ENCODE measurements around the gene ZC3HAV1L. TPM values are rescaled to one million over a fixed set of nuclear protein-coding genes. Genes with fewer than 3 reads are reported as not detected.
"Not testable (repeated sequence)": the region's sequence is repeated elsewhere in the genome, so short reads cannot be mapped to it uniquely, and the experiment has no call there.

Gene ZC3HAV1L
- total and polyA plus RNA-seq, 2 experiments from 2014 or later, result 11.6 to 29.9 TPM

- no peak overlapping the region for H2AFZ ChIP-seq
- H3K4me3 ChIP-seq, result no peak overlapping the region
- no peaks in the 10 kb centered on the region for H3K9me3 ChIP-seq (ENCODE audit: low read depth)
- no peak for DNase-seq (ENCODE audit: low spot score)
- no peaks in the 10 kb centered on the region for H3K79me2 ChIP-seq
- WGBS (ENCODE audit: low lambda C conversion rate, missing lambda C conversion rate), result 86% methylated on average over 8 of the region's 8 CpGs
- H3K27me3 ChIP-seq, result no peaks in the 10 kb centered on the region
- no peaks in the 10 kb centered on the region for H3K36me3 ChIP-seq (replicated peaks; ENCODE audit: insufficient read depth, low read depth)
- H3K9me2 ChIP-seq (replicated peaks; ENCODE audit: insufficient read depth), result no peaks in the 10 kb centered on the region
- H4K20me1 ChIP-seq (ENCODE audit: insufficient read depth, poor library complexity, severe bottlenecking), result no peaks in the 10 kb centered on the region
- no peak overlapping the region for H3K4me2 ChIP-seq
- no peaks in the 10 kb centered on the region for H3K4me1 ChIP-seq (ENCODE audit: insufficient read depth)
- H3K27ac ChIP-seq, result no peak overlapping the region
- no peak for TF ChIP-seq EZH2phosphoT487 (IDR thresholded peaks at IDR 0.05; ENCODE audit: low read depth, severe bottlenecking, unreplicated experiment)
- no peak for TF ChIP-seq EZH2 (IDR thresholded peaks at IDR 0.05; ENCODE audit: borderline replicate concordance)
- TF ChIP-seq CTCF (IDR thresholded peaks at IDR 0.05; ENCODE audit: poor library complexity), result no peak
These were observed 45.1 kb upstream of the ZC3HAV1L start for GRCh38 chr7:139080905-139081304.

DNA sequence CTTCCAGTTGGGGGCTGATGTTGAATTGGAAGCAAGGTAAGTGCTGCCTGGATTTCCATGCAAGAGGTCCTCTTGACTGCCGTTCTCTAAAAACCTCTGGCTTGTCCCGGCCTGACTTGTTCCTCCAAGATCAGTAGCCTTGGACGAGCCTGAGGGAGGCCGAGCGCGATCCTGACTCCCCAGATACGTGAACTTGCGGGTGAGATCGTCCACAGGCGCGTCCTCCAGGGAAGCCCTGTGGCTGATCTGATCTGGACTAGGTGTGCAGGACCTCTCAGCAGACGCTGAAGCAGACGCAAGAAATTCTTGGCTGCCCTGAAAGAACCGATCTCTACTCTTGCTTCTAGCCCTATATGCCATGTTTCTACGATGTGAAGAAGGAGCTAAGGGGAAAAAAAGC, 44.0 kb upstream of the ZC3HAV1L start:
- H3K4me2 ChIP-seq, result no peak overlapping the region
- no peaks in the 10 kb centered on the region for H3K9me3 ChIP-seq (ENCODE audit: low read depth)
- no peaks in the 10 kb centered on the region for H3K79me2 ChIP-seq
- DNase-seq (ENCODE audit: low spot score), result no peak
- WGBS (ENCODE audit: low lambda C conversion rate, missing lambda C conversion rate), result 98% methylated on average over 15 of the region's 15 CpGs
- no peaks in the 10 kb centered on the region for H3K4me1 ChIP-seq (ENCODE audit: insufficient read depth)
- no peaks in the 10 kb centered on the region for H3K36me3 ChIP-seq (replicated peaks; ENCODE audit: insufficient read depth, low read depth)
- H4K20me1 ChIP-seq (ENCODE audit: insufficient read depth, poor library complexity, severe bottlenecking), result no peaks in the 10 kb centered on the region
- no peak overlapping the region for H3K27ac ChIP-seq
- no peak overlapping the region for H2AFZ ChIP-seq
- no peak for TF ChIP-seq EZH2 (IDR thresholded peaks at IDR 0.05; ENCODE audit: borderline replicate concordance)
- TF ChIP-seq CTCF (IDR thresholded peaks at IDR 0.05; ENCODE audit: poor library complexity), result no peak
- TF ChIP-seq EZH2phosphoT487 (IDR thresholded peaks at IDR 0.05; ENCODE audit: low read depth, severe bottlenecking, unreplicated experiment), result no peak
- H3K9me2 ChIP-seq (replicated peaks; ENCODE audit: insufficient read depth), result no peaks in the 10 kb centered on the region
- no peaks in the 10 kb centered on the region for H3K27me3 ChIP-seq
- H3K4me3 ChIP-seq, result no peak overlapping the region

DNA sequence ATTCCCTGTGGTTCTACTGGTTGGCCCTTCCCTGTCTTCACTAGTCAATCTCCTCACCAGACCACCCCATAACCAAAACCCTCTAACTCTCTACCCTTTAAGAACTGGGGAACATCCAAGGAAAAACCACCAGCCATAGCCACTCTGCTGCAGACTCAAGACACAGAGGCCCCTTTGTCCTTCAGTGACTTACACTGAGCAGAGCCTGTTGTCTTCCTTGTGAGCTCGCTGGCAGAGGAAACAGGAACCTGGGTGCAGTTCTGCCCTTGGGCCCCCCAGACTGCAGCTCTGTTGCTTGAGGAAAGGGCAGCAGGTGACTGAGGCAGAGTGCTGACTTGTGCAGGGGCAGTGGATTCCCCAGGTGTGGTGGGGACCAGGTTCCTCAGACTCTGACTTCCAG, 43.1 kb upstream of the ZC3HAV1L start:
- Histone ChIP-seq H2AFZ (no peak overlapping the region), H3K36me3 (replicated peaks; ENCODE audit: insufficient read depth, low read depth) (no peaks in the 10 kb centered on the region), H3K4me2 (no peak overlapping the region), H3K79me2 (no peaks in the 10 kb centered on the region), H3K4me3 (no peak overlapping the region), H3K27ac (no peak overlapping the region), H4K20me1 (ENCODE audit: insufficient read depth, poor library complexity, severe bottlenecking) (no peaks in the 10 kb centered on the region), H3K4me1 (ENCODE audit: insufficient read depth) (no peaks in the 10 kb centered on the region), H3K27me3 (no peaks in the 10 kb centered on the region), H3K9me2 (replicated peaks; ENCODE audit: insufficient read depth) (no peaks in the 10 kb centered on the region), H3K9me3 (ENCODE audit: low read depth) (no peaks in the 10 kb centered on the region)
- TF ChIP-seq EZH2 (IDR thresholded peaks at IDR 0.05; ENCODE audit: borderline replicate concordance), result no peak
- TF ChIP-seq EZH2phosphoT487 (IDR thresholded peaks at IDR 0.05; ENCODE audit: low read depth, severe bottlenecking, unreplicated experiment), result no peak
- TF ChIP-seq CTCF (IDR thresholded peaks at IDR 0.05; ENCODE audit: poor library complexity), result no peak
- DNase-seq (ENCODE audit: low spot score), result no peak
- WGBS (ENCODE audit: low lambda C conversion rate, missing lambda C conversion rate), result 81% methylated on average over 1 of the region's 1 CpG

DNA sequence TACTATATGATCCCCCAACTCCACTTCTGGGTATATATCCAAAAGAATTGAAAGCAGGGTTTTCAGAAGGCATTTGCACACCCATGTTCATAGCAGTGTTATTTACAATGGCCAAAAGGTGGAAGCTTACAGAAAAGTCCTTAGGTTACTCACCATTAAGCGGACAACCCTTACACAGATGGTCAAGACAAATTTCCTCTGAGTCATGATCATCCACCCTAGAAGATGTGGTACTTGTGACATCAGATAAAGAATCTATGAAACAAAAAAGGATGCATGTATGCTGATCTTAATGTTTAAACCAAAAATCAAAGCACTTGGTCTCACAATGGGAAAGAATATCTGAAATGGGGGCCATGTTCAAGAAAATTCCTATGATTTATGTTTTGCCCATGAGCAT, 42.6 kb upstream of the ZC3HAV1L start:
- H3K36me3 ChIP-seq (replicated peaks; ENCODE audit: insufficient read depth, low read depth), result no peaks in the 10 kb centered on the region
- TF ChIP-seq CTCF (IDR thresholded peaks at IDR 0.05; ENCODE audit: poor library complexity) (no peak), EZH2 (IDR thresholded peaks at IDR 0.05; ENCODE audit: borderline replicate concordance) (no peak), EZH2phosphoT487 (IDR thresholded peaks at IDR 0.05; ENCODE audit: low read depth, severe bottlenecking, unreplicated experiment) (no peak)
- no peak overlapping the region for H2AFZ ChIP-seq
- H3K9me3 ChIP-seq (ENCODE audit: low read depth), result no peaks in the 10 kb centered on the region
- no peaks in the 10 kb centered on the region for H3K79me2 ChIP-seq
- H3K27ac ChIP-seq, result no peak overlapping the region
- no peak overlapping the region for H3K4me3 ChIP-seq
- WGBS (ENCODE audit: low lambda C conversion rate, missing lambda C conversion rate), result 96% methylated on average over 1 of the region's 1 CpG
- no peak for DNase-seq (ENCODE audit: low spot score)
- H3K4me1 ChIP-seq (ENCODE audit: insufficient read depth), result no peaks in the 10 kb centered on the region
- H3K9me2 ChIP-seq (replicated peaks; ENCODE audit: insufficient read depth), result no peaks in the 10 kb centered on the region
- H3K27me3 ChIP-seq, result no peaks in the 10 kb centered on the region
- no peaks in the 10 kb centered on the region for H4K20me1 ChIP-seq (ENCODE audit: insufficient read depth, poor library complexity, severe bottlenecking)
- H3K4me2 ChIP-seq, result no peak overlapping the region

DNA sequence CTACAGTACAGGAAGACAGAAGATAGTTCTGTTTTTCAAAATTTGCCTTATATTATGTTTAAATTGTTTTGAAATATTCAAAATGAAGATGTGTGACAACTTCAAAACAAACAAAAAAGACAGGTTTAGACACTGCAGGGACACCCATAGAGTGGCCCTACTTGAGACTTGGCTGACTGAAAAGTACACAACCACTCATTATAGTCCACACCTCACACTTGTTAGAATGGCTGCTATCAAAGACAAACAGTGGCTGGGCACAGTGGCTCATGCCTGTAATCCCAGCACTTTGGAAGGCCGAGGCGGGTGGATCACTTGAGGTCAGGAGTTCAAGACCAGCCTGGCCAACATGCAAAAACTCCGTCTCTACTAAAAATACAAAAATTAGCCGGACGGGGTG, 41.9 kb upstream of the ZC3HAV1L start:
- not testable (repeated sequence) for H4K20me1 ChIP-seq (ENCODE audit: insufficient read depth, poor library complexity, severe bottlenecking); H3K27ac ChIP-seq; DNase-seq (ENCODE audit: low spot score); H2AFZ ChIP-seq; H3K4me3 ChIP-seq; H3K4me2 ChIP-seq; H3K9me3 ChIP-seq (ENCODE audit: low read depth); H3K27me3 ChIP-seq; H3K36me3 ChIP-seq (replicated peaks; ENCODE audit: insufficient read depth, low read depth); H3K79me2 ChIP-seq; H3K9me2 ChIP-seq (replicated peaks; ENCODE audit: insufficient read depth); H3K4me1 ChIP-seq (ENCODE audit: insufficient read depth)
- 95% methylated on average over 5 of the region's 5 CpGs for WGBS (ENCODE audit: low lambda C conversion rate, missing lambda C conversion rate)
